SK-N-SH (cell line): ENCODE measurements around the gene COBLL1. TPM values are rescaled to one million over a fixed set of nuclear protein-coding genes. Genes with fewer than 3 reads are reported as not detected.

Source experiments
- CTCF ChIA-PET: fragments of 300-600, 350-600 bp; formaldehyde crosslinking; extraction: SDS; loops from one replicate; lab custom pipeline; 2021; lab: Yijun Ruan, JAX
- POLR2A ChIA-PET: fragments of 350-600 bp; sonication (Branson Sonifier 250); formaldehyde crosslinking; extraction: SDS; loops from one replicate; lab custom pipeline; 2020; ENCODE audit warnings: antibody characterized with exemption, inconsistent platforms; lab: Yijun Ruan, JAX
- DNase-seq: peaks from one replicate; pipeline ENCODE4 v3.0.0; 2012
- H2AFZ ChIP-seq: fragments of 200-600 bp; sonication (generic); 2 replicates; pipeline ENCODE4 v1.8.1; 2016; ENCODE audit warnings: antibody characterized with exemption, mild to moderate bottlenecking, low read depth
- H3F3A ChIP-seq: fragments of 200-600 bp; sonication (generic); replicated peaks from 2 replicates; pipeline ENCODE3; 2016; ENCODE audit warnings: antibody characterized with exemption, mild to moderate bottlenecking; ENCODE audit not compliant: insufficient read depth
- H3K27ac ChIP-seq, 2 experiments: fragments of 200-500 bp in 1 of 2; fragments of 200-600 bp in 1 of 2; sonication (Bioruptor generic) in 1 of 2; sonication (generic), shearing (Covaris generic) in 1 of 2; 2 replicates each; pipeline versions ENCODE4 v1.5.1 to v1.6.1; 2014 to 2016; ENCODE audit warnings: low read depth in 2 of 2, inconsistent platforms in 1 of 2, low read length in 1 of 2, mild to moderate bottlenecking in 1 of 2, mixed read lengths in 1 of 2
- H3K27me3 ChIP-seq: fragments of 200-600 bp; sonication (generic), shearing (Covaris generic); 2 replicates; pipeline ENCODE4 v1.6.1; 2016; ENCODE audit warnings: mixed run types; ENCODE audit not compliant: insufficient read depth
- H3K36me3 ChIP-seq, 2 experiments: fragments of 200-500 bp in 1 of 2; fragments of 200-600 bp in 1 of 2; sonication (Bioruptor generic) in 1 of 2; sonication (generic) in 1 of 2; replicated peaks in 1 of 2; 2 replicates each; pipeline versions ENCODE3 to v1.5.1; 2014 to 2016; ENCODE audit warnings: low read length in 1 of 2, mild to moderate bottlenecking in 1 of 2; ENCODE audit not compliant: insufficient read depth in 2 of 2, control insufficient read depth in 1 of 2
- H3K4me1 ChIP-seq, 2 experiments: fragments of 200-500 bp in 1 of 2; fragments of 200-600 bp in 1 of 2; sonication (Bioruptor generic) in 1 of 2; sonication (generic), shearing (Covaris generic) in 1 of 2; 2 replicates each; pipeline versions ENCODE4 v1.5.1 to v1.6.1; 2014 to 2016; ENCODE audit warnings: low read depth in 1 of 2, low read length in 1 of 2, mixed run types in 1 of 2; ENCODE audit not compliant: insufficient read depth in 2 of 2, control insufficient read depth in 1 of 2
- H3K4me2 ChIP-seq: fragments of 200-600 bp; sonication (generic), shearing (Covaris generic); 2 replicates; pipeline ENCODE4 v1.6.1; 2017; ENCODE audit warnings: mixed run types
- H3K4me3 ChIP-seq, 2 experiments: fragments of 200-500 bp in 1 of 2; fragments of 200-600 bp in 1 of 2; sonication (Bioruptor generic) in 1 of 2; sonication (generic), shearing (Covaris generic) in 1 of 2; 2 replicates each; pipeline versions ENCODE4 v1.5.1 to v1.8.1; 2014 to 2016; ENCODE audit warnings: low read depth in 2 of 2, inconsistent platforms in 1 of 2, low read length in 1 of 2, mild to moderate bottlenecking in 1 of 2, mixed read lengths in 1 of 2, moderate library complexity in 1 of 2
- H3K79me2 ChIP-seq: fragments of 200-600 bp; sonication (generic); 2 replicates; pipeline ENCODE4 v1.8.1; 2017; ENCODE audit warnings: mild to moderate bottlenecking; ENCODE audit not compliant: insufficient read depth
- H3K9ac ChIP-seq: fragments of 200-600 bp; sonication (generic); 2 replicates; pipeline ENCODE4 v1.6.1; 2017; ENCODE audit warnings: mixed run types
- H3K9me2 ChIP-seq: fragments of 200-600 bp; sonication (generic); 2 replicates; pipeline ENCODE4 v1.6.1; 2017; ENCODE audit warnings: mixed run types
- H3K9me3 ChIP-seq: fragments of 200-600 bp; sonication (generic); 2 replicates; pipeline ENCODE4 v1.6.1; 2017; ENCODE audit warnings: mixed run types, mild to moderate bottlenecking, moderate library complexity
- H4K20me1 ChIP-seq: fragments of 200-600 bp; sonication (generic); 2 replicates; pipeline ENCODE4 v1.6.1; 2017; ENCODE audit warnings: mild to moderate bottlenecking, mixed run types; ENCODE audit not compliant: insufficient read depth
- CHD2 ChIP-seq: fragments of 150-350 bp; IDR thresholded peaks from 2 replicates; pipeline ENCODE4 v1.6.1; 2018; ENCODE audit warnings: low read length; ENCODE audit not compliant: partially characterized antibody
- CTCF ChIP-seq: fragments of 200-600 bp; sonication (generic); IDR thresholded peaks from 2 replicates; pipeline ENCODE4 v1.6.1; 2017; ENCODE audit warnings: antibody characterized with exemption, mild to moderate bottlenecking, moderate library complexity
- ELF1 ChIP-seq: IDR thresholded peaks from 2 replicates; pipeline ENCODE4 v1.4.0; 2012
- EP300 ChIP-seq, 2 experiments: IDR thresholded peaks; 2 replicates each; pipeline versions ENCODE4 v1.4.0 to v1.6.1; 2012; ENCODE audit warnings: borderline replicate concordance in 1 of 2, low read depth in 1 of 2, low read length in 1 of 2
- EZH2phosphoT487 ChIP-seq: fragments of 200-600 bp; sonication (generic); IDR thresholded peaks from 2 replicates; pipeline ENCODE4 v1.6.1; 2017; ENCODE audit warnings: low read depth, mixed run types, mild to moderate bottlenecking, antibody characterized with exemption, moderate library complexity, borderline replicate concordance
- FOSL2 ChIP-seq: IDR thresholded peaks from 2 replicates; pipeline ENCODE4 v1.4.0; 2012; ENCODE audit warnings: low read depth, mild to moderate bottlenecking, moderate library complexity, borderline replicate concordance
- FOXJ3 ChIP-seq: sonication (generic); formaldehyde crosslinking; IDR thresholded peaks from 2 replicates; pipeline ENCODE4 v1.5.1; 2020; ENCODE audit warnings: mild to moderate bottlenecking, missing genetic modification reagents
- FOXM1 ChIP-seq: IDR thresholded peaks from 2 replicates; pipeline ENCODE4 v1.4.0; 2012; ENCODE audit warnings: low read depth, mild to moderate bottlenecking
- GABPA ChIP-seq: IDR thresholded peaks from 2 replicates; pipeline ENCODE4 v1.4.0; 2012; ENCODE audit warnings: low read depth, mild to moderate bottlenecking
- GATA2 ChIP-seq: sonication (generic); formaldehyde crosslinking; IDR thresholded peaks from 2 replicates; pipeline ENCODE4 v1.5.0; 2020; ENCODE audit warnings: mild to moderate bottlenecking, missing genetic modification reagents
- MEF2A ChIP-seq: IDR thresholded peaks from 2 replicates; pipeline ENCODE4 v1.4.0; 2012; ENCODE audit warnings: low read depth, borderline replicate concordance
- MXI1 ChIP-seq: IDR thresholded peaks from 2 replicates; pipeline ENCODE4 v1.6.1; 2012; ENCODE audit warnings: mild to moderate bottlenecking, low read depth, low read length, improper control_type of control experiment
- NRF1 ChIP-seq: IDR thresholded peaks from 2 replicates; pipeline ENCODE4 v1.6.1; 2012; ENCODE audit warnings: low read depth, mild to moderate bottlenecking, low read length
- POLR2AphosphoS5 ChIP-seq: IDR thresholded peaks from 2 replicates; pipeline ENCODE4 v1.6.1; 2012; ENCODE audit warnings: low read depth, low read length
- RAD21 ChIP-seq: IDR thresholded peaks from 2 replicates; pipeline ENCODE4 v1.6.1; 2012; ENCODE audit warnings: mild to moderate bottlenecking, low read length
- SMC3 ChIP-seq: IDR thresholded peaks from 2 replicates; pipeline ENCODE4 v1.6.1; 2012; ENCODE audit warnings: low read depth, low read length, improper control_type of control experiment
- TAF1 ChIP-seq: IDR thresholded peaks from 2 replicates; pipeline ENCODE4 v1.6.1; 2012; ENCODE audit warnings: low read depth, mild to moderate bottlenecking, low read length, moderate library complexity, borderline replicate concordance
- USF2 ChIP-seq: fragments of 150-350 bp; IDR thresholded peaks from 2 replicates; pipeline ENCODE4 v1.6.1; 2017; ENCODE audit warnings: antibody characterized with exemption, low read length, low read depth, borderline replicate concordance
- WGBS: methylation state at CpG from one replicate; pipeline ENCODE4 v1.1.6; 2017; ENCODE audit warnings: low lambda C conversion rate; 5-methylcytosine and 5-hydroxymethylcytosine counted together
- polyA plus RNA-seq, 3 experiments: library from polyadenylated mRNA; depleted of rRNA; stranded (reverse); fragments of >200 nt; gene quantifications; 2 replicates each; pipeline ENCODE4 v1.2.3, GENCODE V29; 2012
- TF ChIP-seq, protein P1 (sequence below): IDR thresholded peaks from 2 replicates; pipeline ENCODE4 v1.4.0; 2012; ENCODE audit warnings: low read depth, borderline replicate concordance
- TF ChIP-seq, protein P2 (sequence below): IDR thresholded peaks from 2 replicates; pipeline ENCODE4 v1.4.0; 2012; ENCODE audit warnings: low read depth, borderline replicate concordance

The COBLL1 gene
- polyA plus RNA-seq, 1 of the 3 experiments (the other 2 are of a cell fraction): 3.1 TPM

DNA sequence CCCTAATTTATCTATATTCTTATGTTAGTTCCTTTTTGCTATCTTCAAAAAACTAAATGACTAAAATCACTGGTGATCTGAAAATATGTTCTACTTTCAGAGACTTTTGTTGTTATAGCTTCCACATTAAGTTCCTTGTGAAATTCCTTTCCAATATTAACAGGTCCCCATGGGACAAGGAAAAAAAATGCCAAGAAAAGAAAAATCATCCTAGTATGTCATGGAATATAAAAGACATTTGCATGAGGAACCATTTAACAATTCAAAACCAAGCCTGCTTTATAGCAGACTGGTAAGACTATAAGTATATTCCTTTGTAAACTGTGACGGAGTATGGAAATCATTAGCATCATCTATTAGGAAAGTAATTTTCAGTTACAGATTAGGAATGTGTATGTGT is 48.1 kb downstream of the COBLL1 start:
- H3K79me2 ChIP-seq: no peaks in the 10 kb centered on the region
- H3K4me1 ChIP-seq: peaks cover 4 to 8% of the 10 kb centered on the region in 2 experiments; a peak in 3 of 4 replicates
- POLR2A ChIA-PET: no interaction called here
- no peaks in the 10 kb centered on the region for H3K9me3 ChIP-seq
- no peaks in the 10 kb centered on the region for H4K20me1 ChIP-seq
- no peak overlapping the region for H3K4me3 ChIP-seq
- no peak overlapping the region for H3K9ac ChIP-seq
- H3K9me2 ChIP-seq: no peaks in the 10 kb centered on the region
- no peak for DNase-seq
- H3F3A ChIP-seq: no peaks in the 10 kb centered on the region
- no peaks in the 10 kb centered on the region for H3K27me3 ChIP-seq
- no peaks in the 10 kb centered on the region for H3K36me3 ChIP-seq
- peak overlapping the region in 1 of 2 experiments; percentile 47; a peak in 2 of 4 replicates for H3K27ac ChIP-seq
- TF ChIP-seq MXI1: no peak
- no peak for TF ChIP-seq FOXJ3 (CRISPR knock-in tag)
- TF ChIP-seq EP300 (IDR thresholded peaks at IDR 0.05; ENCODE audit: borderline replicate concordance in 1 of 2, low read depth in 1 of 2, low read length in 1 of 2): no peak
- TF ChIP-seq NRF1: no peak
- TF ChIP-seq CTCF: no peak
- TF ChIP-seq RAD21: no peak
- no peak for TF ChIP-seq SMC3
- TF ChIP-seq CHD2: no peak
- WGBS: 96% methylated on average over 1 of the region's 1 CpG
- H3K4me2 ChIP-seq: no peak overlapping the region
- no peak overlapping the region for H2AFZ ChIP-seq
- CTCF ChIA-PET: interaction anchor here (0.7 kb wide), 1 partner anchor 483 kb away, joined by 4 read pairs; no protein-coding TSS in a partner anchor

GRCh38 chr2:164792316-164793170 is 49.1 kb downstream of the COBLL1 start:
- no peaks in the 10 kb centered on the region for H3K27me3 ChIP-seq
- DNase-seq: no peak
- ChIA-PET POLR2A (no interaction called here), CTCF (interaction anchor here (0.7 to 0.9 kb wide), 2 partner anchors 55 to 482 kb away, joined by 3 to 4 read pairs; no protein-coding TSS in a partner anchor)
- no peak overlapping the region for H3K4me2 ChIP-seq
- H3F3A ChIP-seq: no peaks in the 10 kb centered on the region
- H3K4me1 ChIP-seq: peaks cover 4 to 8% of the 10 kb centered on the region in 2 experiments; a peak in 3 of 4 replicates
- no peaks in the 10 kb centered on the region for H3K9me2 ChIP-seq
- WGBS: 89% methylated on average over 5 of the region's 5 CpGs
- H4K20me1 ChIP-seq: no peaks in the 10 kb centered on the region
- TF ChIP-seq, protein P1, sequence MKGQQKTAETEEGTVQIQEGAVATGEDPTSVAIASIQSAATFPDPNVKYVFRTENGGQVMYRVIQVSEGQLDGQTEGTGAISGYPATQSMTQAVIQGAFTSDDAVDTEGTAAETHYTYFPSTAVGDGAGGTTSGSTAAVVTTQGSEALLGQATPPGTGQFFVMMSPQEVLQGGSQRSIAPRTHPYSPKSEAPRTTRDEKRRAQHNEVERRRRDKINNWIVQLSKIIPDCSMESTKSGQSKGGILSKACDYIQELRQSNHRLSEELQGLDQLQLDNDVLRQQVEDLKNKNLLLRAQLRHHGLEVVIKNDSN: no peak
- TF ChIP-seq FOSL2 (no peak), POLR2AphosphoS5 (no peak), GABPA (no peak), TAF1 (no peak), GATA2 (no peak), MEF2A (no peak), EZH2phosphoT487 (no peak), NRF1 (no peak), USF2 (no peak), ELF1 (no peak), MXI1 (no peak), FOXJ3 (CRISPR knock-in tag) (no peak), FOXM1 (no peak), RAD21 (no peak)
- TF ChIP-seq, protein P2, sequence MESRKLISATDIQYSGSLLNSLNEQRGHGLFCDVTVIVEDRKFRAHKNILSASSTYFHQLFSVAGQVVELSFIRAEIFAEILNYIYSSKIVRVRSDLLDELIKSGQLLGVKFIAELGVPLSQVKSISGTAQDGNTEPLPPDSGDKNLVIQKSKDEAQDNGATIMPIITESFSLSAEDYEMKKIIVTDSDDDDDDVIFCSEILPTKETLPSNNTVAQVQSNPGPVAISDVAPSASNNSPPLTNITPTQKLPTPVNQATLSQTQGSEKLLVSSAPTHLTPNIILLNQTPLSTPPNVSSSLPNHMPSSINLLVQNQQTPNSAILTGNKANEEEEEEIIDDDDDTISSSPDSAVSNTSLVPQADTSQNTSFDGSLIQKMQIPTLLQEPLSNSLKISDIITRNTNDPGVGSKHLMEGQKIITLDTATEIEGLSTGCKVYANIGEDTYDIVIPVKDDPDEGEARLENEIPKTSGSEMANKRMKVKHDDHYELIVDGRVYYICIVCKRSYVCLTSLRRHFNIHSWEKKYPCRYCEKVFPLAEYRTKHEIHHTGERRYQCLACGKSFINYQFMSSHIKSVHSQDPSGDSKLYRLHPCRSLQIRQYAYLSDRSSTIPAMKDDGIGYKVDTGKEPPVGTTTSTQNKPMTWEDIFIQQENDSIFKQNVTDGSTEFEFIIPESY: no peak
- TF ChIP-seq, all 33 proteins: peak for 0
- no peak overlapping the region for H2AFZ ChIP-seq
- no peak overlapping the region for H3K9ac ChIP-seq
- no peak overlapping the region for H3K4me3 ChIP-seq
- no peaks in the 10 kb centered on the region for H3K79me2 ChIP-seq
- no peaks in the 10 kb centered on the region for H3K36me3 ChIP-seq
- H3K27ac ChIP-seq: peak overlapping the region in 1 of 2 experiments; percentile 47; a peak in 2 of 4 replicates
- H3K9me3 ChIP-seq: no peaks in the 10 kb centered on the region
